Fibroblast of lung (primary cell): ENCODE data around the gene PAFAH1B1.

Experiments
- CTCF ChIP-seq, 2 donors: IDR thresholded peaks in 1 of 2; conservative IDR thresholded peaks in 1 of 2; 1 replicate in 1 of 2; 2 replicates in 1 of 2; pipeline ENCODE4 v1.5.1; 2011 to 2012; ENCODE audit warnings: low read length in 2 of 2, control low read depth in 1 of 2, inconsistent platforms in 1 of 2, low read depth in 1 of 2, mild to moderate bottlenecking in 1 of 2
- EZH2 ChIP-seq: IDR thresholded peaks from 2 replicates; pipeline ENCODE4 v1.5.1; 2012; ENCODE audit warnings: low read length, control low read depth, mild to moderate bottlenecking; ENCODE audit errors: missing control alignments

- TF ChIP-seq CTCF (conservative IDR thresholded peaks at IDR 0.05 in 1 of 2, IDR thresholded peaks at IDR 0.05 in 1 of 2; ENCODE audit: low read depth in 1 of 2, low read length in 2 of 2) (no peak), EZH2 (no peak)
Measured at GRCh38 chr17:2582493-2582892, 11.0 kb upstream of the PAFAH1B1 start.
